B cell (primary cell): ENCODE results near the gene NRM.

ENCODE experiments used
- EZH2 ChIP-seq: IDR thresholded peaks from 2 replicates; pipeline ENCODE4 v1.6.1; 2012; ENCODE audit warnings: borderline replicate concordance, low read depth, mild to moderate bottlenecking, moderate library complexity, low read length; ENCODE audit not compliant: insufficient read depth, poor library complexity, severe bottlenecking
- TF ChIP-seq, protein P1 (sequence below): fragments of 200-600 bp; IDR thresholded peaks from one replicate; pipeline ENCODE4 v1.8.0; 2022; ENCODE audit warnings: antibody characterized with exemption, mild to moderate bottlenecking

GRCh38 chr6:30688569-30688968, 2.2 kb downstream of the NRM start:
- TF ChIP-seq, protein P1, sequence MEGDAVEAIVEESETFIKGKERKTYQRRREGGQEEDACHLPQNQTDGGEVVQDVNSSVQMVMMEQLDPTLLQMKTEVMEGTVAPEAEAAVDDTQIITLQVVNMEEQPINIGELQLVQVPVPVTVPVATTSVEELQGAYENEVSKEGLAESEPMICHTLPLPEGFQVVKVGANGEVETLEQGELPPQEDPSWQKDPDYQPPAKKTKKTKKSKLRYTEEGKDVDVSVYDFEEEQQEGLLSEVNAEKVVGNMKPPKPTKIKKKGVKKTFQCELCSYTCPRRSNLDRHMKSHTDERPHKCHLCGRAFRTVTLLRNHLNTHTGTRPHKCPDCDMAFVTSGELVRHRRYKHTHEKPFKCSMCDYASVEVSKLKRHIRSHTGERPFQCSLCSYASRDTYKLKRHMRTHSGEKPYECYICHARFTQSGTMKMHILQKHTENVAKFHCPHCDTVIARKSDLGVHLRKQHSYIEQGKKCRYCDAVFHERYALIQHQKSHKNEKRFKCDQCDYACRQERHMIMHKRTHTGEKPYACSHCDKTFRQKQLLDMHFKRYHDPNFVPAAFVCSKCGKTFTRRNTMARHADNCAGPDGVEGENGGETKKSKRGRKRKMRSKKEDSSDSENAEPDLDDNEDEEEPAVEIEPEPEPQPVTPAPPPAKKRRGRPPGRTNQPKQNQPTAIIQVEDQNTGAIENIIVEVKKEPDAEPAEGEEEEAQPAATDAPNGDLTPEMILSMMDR, result no peak
- no peak for TF ChIP-seq EZH2
